Measurements from ENCODE around the gene C21orf91.
"Not testable (repeated sequence)": the region's sequence is repeated elsewhere in the genome, so short reads cannot be mapped to it uniquely, and the experiment has no call there.

Gene C21orf91

DNA sequence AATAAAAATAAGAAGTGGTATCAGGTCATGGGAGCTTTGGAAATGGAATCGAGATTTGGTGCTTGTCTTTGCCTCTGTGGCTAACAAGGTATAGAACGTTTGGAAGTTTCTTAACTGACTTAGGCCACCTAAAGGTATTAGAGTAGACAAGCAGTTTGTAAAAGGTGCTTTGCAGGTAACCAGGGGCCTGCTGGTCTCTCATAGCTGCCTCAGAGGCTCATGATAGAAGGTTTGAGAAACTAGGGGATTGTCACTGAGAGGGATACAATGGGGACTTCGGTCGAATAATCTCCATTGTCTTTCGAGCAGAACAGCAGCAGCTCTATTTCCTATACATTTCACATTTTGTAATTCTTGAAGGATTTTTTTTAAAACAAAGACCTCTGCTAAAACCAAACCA, 37.6 kb downstream of the C21orf91 start:
- DNase-seq (ENCODE audit: low read depth), result no peak
- H3K4me3 ChIP-seq (ENCODE audit: low read length), result no peak overlapping the region
- TF ChIP-seq, protein P1, sequence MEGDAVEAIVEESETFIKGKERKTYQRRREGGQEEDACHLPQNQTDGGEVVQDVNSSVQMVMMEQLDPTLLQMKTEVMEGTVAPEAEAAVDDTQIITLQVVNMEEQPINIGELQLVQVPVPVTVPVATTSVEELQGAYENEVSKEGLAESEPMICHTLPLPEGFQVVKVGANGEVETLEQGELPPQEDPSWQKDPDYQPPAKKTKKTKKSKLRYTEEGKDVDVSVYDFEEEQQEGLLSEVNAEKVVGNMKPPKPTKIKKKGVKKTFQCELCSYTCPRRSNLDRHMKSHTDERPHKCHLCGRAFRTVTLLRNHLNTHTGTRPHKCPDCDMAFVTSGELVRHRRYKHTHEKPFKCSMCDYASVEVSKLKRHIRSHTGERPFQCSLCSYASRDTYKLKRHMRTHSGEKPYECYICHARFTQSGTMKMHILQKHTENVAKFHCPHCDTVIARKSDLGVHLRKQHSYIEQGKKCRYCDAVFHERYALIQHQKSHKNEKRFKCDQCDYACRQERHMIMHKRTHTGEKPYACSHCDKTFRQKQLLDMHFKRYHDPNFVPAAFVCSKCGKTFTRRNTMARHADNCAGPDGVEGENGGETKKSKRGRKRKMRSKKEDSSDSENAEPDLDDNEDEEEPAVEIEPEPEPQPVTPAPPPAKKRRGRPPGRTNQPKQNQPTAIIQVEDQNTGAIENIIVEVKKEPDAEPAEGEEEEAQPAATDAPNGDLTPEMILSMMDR (IDR thresholded peaks at IDR 0.05; ENCODE audit: insufficient read depth, low read depth, low read length, missing control alignments), result no peak

DNA sequence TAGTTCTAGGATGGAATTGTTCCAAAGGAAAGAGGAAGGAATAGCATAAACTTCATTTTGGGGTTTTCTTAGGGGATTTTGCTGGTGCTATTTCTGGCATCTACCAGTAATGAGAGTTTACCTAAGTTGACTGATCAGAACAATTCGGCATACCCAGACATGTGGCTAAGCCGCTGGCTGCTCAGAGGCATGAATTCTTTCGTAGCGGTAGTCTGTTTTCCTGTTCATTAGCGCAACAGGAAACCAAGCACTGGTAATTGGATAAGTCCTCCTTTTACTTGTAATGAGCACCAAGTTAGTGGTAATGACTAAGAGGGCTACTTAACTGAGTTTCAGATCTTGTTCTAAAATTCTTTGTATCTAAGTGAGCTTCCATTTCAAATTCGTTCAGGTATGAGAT, 38.6 kb downstream of the C21orf91 start:
- no peak overlapping the region for H3K4me3 ChIP-seq (ENCODE audit: low read length)
- TF ChIP-seq, protein P1 (IDR thresholded peaks at IDR 0.05; ENCODE audit: insufficient read depth, low read depth, low read length, missing control alignments), result no peak
- peak; percentile 46 for DNase-seq (ENCODE audit: low read depth)

DNA sequence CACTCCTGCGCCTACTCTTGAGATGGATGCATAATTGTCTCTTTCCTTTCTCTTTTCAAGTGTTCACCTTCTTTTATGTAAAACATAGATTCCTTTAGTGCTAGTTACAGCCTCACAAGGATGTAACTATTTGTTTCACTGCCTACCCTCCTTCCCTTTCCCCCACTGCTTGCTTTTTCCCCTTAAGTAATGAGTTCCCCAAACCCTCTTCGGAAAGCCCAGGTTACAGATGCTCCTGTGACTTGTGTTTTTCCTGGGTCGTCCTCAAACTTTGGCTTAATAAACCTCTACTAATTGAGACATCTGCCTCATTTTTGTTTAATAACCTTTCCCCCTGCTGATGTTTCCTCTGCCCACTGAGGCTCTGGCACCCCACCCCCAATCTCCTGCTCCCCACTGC, 39.2 kb downstream of the C21orf91 start:
- H3K4me3 ChIP-seq (ENCODE audit: low read length), result no peak overlapping the region
- TF ChIP-seq, protein P1 (IDR thresholded peaks at IDR 0.05; ENCODE audit: insufficient read depth, low read depth, low read length, missing control alignments), result no peak
- no peak for DNase-seq (ENCODE audit: low read depth)

DNA sequence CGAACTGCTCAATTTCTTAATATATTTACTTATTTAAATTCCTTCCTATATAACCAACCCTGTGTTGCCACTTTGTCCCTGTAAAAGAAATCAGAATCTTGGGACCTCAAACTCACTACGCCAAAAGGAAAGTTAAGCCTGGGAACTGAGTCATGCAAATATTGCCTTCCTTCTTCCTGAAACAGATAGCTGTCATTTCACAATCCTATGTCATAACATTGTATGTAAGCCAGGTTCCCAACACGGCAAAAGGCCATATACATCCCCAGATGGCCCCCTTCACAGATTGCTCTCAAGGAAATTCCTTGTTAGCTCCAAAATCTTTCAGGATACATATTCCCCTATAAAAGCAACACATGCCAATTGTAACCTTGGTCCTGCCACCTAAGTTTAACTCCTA, 39.7 kb downstream of the C21orf91 start:
- H3K4me3 ChIP-seq (ENCODE audit: low read length), result no peak overlapping the region
- DNase-seq (ENCODE audit: low read depth), result peak; percentile 62
- TF ChIP-seq, protein P1 (IDR thresholded peaks at IDR 0.05; ENCODE audit: insufficient read depth, low read depth, low read length, missing control alignments), result no peak

DNA sequence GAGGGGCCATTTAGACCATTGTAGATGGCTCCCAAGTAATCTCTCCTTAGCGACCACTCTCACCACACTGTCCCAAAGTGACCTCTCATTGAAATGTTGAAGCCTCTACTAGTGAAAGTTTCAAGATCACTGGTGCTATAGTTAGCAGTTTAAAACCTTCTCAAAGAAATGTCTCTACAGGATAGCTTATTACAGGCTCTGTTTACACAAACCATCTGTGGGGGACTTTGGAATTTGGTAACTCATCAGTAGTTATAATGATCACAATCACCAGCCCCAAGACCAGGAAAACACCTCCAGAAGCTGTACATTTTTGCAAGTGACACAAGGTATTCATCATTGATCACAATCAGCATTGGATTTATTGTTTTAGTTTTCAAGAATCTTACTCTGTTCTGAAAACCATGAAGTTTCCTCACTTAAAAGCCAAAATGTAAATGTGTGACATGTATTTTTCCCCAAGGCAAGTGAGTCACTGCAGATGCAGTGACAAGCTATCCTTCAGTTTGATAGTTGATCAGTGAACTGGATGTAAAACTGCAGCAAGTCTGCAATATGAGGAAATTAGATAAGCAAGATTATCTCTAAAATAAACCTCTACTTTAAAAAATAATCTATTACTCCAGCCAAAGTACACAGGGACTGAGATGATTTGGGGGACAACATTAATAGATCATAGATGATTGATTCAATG, 41.9 kb downstream of the C21orf91 start:
- TF ChIP-seq, protein P1 (IDR thresholded peaks at IDR 0.05; ENCODE audit: insufficient read depth, low read depth, low read length, missing control alignments), result no peak

DNA sequence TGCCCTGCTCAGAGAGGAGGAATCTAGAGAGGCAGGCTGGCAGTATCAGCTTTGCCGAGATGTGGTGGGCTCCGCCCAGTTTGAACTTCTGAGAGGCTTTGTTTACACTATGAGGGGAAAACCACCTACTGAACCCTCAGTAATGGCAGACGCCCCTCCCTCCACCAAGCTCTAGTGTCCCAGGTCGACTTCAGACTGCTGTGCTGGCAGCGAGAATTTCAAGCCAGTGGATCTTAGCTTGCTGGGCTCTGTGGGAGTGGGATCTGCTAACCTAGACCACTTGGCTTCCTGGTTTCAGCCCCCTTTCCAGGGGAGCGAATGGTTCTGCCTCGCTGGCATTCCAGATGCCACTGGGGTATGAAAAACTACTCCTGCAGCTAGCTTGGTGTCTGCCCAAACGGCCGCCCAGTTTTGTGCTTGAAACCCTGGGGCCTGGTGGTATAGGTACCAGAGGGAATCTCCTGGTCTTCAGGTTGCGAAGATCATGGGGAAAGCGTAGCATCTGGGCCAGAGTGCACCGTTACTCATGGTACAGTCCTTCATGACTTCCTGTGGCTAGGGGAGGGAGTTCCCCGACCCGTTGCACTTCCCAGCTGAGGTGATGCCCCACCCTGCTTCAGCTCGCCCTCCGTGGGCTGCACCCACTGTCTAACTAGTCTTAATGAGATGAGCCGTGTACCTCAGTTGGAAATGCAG, 43.6 kb downstream of the C21orf91 start:
- no peak for DNase-seq (ENCODE audit: low read depth)
- no peak overlapping the region for H3K4me3 ChIP-seq (ENCODE audit: low read length)
- TF ChIP-seq, protein P1 (IDR thresholded peaks at IDR 0.05; ENCODE audit: insufficient read depth, low read depth, low read length, missing control alignments), result no peak

More for the DNA sequence above, 41.9 kb downstream of the C21orf91 start:
- no peak overlapping the region for H3K4me3 ChIP-seq (ENCODE audit: low read length)
- peak; percentile 11 for DNase-seq (ENCODE audit: low read depth)

DNA sequence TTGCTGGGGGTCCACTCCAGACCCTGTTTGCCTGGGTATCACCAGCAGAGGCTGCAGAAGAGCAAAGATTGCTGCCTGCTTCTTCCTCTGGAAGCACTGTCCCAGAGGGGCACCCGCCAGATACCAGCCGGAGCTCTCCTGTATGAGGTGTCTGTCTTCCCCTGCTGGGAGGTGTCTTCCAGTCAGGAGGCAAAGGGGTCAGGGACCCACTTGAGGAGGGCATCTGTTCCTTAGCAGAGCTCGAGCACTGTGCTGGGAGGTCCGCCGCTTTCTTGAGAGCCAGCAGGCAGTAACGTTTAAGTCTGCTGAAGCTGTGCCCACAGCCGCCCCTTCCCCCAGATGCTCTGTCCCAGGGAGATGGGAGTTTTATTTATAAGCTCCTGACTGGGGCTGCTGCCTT, 44.1 kb downstream of the C21orf91 start:
- DNase-seq (ENCODE audit: low read depth); H3K4me3 ChIP-seq (ENCODE audit: low read length): not testable (repeated sequence)
